ENCODE data around the gene OR51F2. TPM values are rescaled to one million over a fixed set of nuclear protein-coding genes. Genes with fewer than 3 reads are reported as not detected.
"Not testable (repeated sequence)": the region's sequence is repeated elsewhere in the genome, so short reads cannot be mapped to it uniquely, and the experiment has no call there.

The OR51F2 gene
- not detected in 2 replicates for total RNA-seq

DNA sequence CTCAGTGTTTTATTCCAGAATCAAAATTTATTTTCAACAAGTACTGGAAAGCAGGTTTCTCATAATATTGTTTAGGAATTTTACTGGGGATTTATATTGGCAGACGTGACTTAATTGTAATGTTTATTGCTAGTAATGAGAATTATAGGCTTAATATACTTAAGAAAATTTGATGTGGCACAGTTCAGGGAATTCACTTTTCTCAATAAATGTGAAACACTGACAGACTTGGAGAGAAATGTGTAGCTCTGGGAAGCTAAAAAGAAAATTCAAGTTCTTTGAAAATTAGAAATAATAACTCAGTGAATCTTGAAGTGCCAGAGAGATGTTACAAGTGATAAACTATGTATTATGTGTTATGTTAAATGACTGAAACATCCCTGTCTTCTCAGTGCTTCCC lies at the start of gene OR51F2:
TSS of gene OR51F2 (plus strand) at position 301 of the 400 bp plus-strand sequence. CDS start 101 bp downstream, outside the sequence.
- DNase-seq = no peak

DNA sequence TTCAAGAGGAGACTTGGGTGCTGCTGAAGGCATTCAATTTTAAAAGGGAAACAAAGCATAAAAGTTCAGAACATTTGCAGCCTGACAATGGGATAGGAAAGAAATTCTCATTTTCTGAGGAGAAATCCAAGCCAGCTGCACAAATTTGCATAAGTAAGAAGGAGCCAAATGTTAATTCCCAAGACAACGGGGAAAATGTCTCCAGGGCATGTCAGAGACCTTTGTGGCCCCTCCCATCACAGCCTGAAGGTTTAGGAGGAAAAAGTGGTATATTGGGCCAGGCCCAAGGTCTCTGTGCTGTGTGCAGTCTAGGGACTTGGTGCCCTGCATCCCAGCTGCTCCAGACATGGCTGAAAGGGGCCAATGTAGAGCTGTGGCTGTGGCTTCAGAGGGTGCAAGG lies 38.7 kb upstream of the OR51F2 start:
- no peak for DNase-seq

DNA sequence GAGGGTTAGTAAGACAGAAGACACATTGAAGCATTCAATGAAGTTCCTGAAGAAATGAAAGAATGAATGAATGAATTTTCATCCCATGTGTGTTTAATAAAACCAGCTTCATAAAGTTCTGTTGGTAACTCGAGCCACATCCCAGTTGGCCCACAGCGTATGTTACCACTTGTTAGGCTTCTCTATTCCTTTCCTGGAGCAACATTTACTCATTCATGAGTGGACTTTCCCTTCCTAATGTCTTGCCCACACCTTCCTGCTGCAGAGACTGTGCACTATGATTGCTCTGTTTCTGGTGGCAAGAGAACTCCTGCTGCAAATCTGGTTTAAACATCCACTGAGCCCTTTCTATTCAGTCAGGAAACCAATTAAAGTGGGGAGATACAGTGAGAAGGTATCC lies 23.9 kb upstream of the OR51F2 start:
- no peak for DNase-seq

- DNase-seq = no peak
These were observed 22.5 kb upstream of the OR51F2 start for GRCh38 chr11:4798427-4799183.

DNA sequence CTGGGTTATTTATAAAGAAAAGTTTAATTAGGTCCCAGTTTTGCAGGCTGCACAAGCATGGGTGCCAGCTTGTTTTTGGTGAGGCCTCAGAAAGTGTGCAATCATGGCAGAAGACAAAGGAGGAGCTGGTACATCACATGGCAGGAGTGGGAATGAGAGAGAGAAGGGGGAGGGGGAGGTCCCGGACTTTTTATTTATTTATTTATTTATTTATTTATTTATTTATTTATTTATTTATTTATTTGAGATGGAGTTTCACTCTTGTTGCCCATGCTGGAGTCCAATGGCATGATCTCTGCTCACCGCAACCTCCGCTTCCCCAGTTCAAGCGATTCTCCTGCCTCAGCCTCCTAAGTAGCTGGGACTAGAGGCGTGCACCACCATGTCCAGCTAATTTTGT lies 19.8 kb upstream of the OR51F2 start:
- DNase-seq = not testable (repeated sequence)

DNA sequence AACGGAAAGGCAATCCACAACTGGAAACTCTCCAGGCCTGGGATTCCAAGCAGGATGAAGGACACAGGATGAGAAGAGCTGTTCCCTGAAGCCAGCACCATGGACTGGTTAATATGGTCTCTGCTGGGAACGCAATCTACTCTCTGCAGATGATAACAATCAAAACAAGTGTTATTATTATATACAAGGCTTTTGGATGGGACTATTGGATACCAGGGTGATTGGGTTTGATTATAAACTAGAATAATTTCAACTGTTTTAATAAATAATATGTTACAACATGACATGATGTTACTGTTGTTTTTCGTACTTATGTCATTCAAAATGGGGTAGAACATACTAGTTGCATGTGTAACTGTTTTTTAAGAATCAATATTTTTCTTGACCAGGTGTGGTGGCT lies 16.8 kb upstream of the OR51F2 start, which contains the start of gene OR52R1:
TSS of gene OR52R1 (minus strand) at position 101 of the 400 bp plus-strand sequence. CDS start at position 101, 0 bp downstream.
- DNase-seq = no peak

DNA sequence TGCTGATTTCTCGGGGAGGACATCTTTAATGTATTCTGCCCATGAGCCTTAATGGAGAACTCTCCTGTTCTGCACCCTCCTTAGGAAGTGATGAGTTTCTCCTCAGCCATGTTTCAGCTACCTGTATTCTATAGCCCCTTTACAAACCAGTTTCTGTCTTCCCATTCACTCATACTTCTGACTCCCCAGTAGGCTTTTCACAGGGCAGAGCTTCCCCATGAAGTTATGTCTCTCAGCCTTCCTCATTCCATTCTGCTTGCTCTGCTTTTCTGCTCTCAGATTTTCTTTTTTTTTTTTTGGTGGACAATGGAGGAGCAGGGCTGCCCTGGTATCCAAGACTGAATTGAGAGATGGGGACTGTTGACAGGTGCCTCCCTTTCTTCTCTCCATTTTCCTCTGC lies 12.6 kb upstream of the OR51F2 start:
- DNase-seq = no peak

GRCh38 chr11:4809246-4809645 lies 11.9 kb upstream of the OR51F2 start:
- DNase-seq = no peak

- DNase-seq = no peak
These were observed 4.0 kb downstream of the OR51F2 start for GRCh38 chr11:4825132-4825531.

DNA sequence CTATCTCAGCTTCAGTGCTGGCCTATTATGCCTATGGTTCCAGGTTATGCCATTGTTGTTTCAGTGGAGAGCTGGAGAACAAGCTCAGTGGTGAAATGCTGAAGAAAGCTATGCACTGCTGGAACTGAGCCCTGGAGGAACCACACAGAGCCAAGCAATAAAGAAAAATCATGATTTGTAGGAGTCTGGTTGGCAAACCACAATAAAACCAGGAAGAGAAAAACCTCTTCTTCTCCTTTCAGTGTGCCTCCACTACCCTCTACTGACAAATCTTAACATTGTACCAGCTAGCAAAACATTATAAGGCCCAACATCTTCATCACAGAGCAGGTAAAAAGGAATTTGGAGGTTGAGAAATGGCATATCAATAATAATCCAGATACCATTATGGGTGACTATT lies 5.3 kb downstream of the OR51F2 start:
- DNase-seq = no peak

DNA sequence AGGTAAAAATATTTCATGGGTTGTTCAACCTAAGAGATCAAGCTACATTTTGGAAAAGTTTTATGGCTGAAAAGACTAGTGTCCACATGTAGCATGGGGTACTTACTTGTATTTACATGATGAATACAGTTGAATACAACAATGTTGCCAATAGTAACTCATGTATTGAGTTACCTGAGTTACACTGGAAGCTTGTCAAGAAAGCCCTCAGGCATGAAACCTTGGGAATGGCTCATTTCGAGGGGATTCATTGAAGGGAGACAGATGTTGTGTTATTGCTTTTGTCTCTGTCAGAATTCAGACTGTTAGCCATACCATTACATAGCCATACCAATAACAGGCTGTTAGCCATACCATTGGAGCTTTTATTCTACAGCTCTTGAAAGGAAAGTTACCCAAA lies 9.2 kb downstream of the OR51F2 start:
- DNase-seq = no peak

- no peak for DNase-seq
These were observed 9.8 kb downstream of the OR51F2 start for GRCh38 chr11:4830909-4831308.

DNA sequence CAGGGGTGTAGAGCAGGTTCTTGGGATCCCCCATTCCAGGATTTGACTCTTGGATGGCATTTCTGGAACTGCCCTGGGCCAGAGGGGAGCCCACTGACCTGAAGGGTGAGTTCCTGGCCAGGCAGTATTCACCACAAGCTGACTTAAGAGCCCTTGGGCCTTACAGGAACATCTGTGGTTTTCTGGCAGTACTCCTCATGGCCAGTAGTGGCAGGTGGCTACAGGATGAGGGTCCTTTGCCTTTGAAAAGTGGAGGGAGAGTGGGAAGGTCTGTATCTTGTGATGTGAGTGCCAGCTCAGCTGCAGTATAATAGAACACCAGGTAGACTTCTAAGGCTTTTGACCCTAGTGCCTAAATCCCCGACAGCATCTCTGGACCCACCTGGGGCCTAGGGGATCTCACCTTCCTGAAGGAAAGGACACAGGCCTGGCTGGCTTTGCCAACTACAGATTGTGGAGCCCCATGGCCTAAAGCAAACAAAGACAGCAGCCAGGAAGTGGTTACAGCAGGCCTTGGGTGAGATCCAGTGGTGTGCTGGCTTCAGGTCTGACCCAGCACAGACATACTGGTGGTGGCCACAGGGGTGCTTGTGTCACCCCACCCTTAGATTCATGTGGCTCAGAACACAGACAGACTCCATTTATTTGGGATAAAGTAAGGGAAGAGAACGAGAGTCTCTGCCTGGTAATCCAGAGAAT lies 18.9 kb downstream of the OR51F2 start:
- DNase-seq = no peak

DNA sequence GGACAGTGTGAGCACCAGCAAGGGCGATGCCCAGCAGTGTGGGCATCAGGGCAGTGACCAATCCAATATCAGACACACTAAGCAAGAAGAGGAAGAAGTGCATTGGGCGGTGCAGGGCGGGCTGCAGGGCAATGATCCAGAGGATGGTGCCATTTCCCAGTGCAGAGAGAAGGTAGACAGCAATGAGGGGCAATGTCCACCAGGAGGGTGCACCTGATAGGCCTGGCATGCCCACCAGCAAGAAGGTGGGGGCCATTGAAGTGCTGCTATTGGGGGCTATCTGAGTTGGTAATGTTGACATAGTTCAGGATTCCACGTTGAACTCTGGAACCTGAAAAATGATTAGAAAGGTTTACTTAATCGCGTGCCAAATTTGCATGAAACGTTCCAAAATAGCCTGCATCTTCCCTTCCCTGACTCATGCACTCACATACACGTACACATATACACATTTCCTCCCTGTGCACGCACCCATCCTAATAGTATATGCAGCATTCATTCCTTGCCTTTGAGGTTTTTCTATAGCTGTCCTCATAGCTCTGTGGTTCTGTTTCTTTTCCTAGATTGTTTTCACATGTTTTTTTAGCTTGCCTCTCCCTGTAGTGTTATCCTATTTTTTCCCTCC lies 27.9 kb downstream of the OR51F2 start, which contains the start of gene OR51S1:
TSS of gene OR51S1 (minus strand) at position 301 of the 625 bp plus-strand sequence. CDS start at position 301, 0 bp downstream.
- no peak for DNase-seq

DNA sequence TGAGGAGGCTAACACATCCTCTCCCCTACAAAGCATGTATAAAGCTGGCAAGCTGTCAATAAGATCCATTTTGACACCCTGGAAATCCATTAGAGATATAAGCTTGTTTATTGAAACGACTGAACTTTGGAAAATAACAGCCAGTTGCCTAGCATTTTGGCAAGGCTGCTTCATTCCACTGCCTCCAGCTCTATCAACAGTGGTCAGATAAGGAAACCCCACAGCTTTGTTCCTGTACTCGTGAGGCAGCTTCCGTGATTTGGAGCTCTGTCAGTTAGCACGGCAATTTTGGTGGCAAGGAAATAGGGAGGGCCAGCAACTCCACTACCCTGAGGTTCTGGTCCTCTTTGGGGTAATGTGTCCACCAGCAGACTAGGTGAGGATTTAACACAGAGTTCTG lies 29.9 kb downstream of the OR51F2 start:
- DNase-seq = no peak

- DNase-seq = not testable (repeated sequence)
These were observed 33.2 kb downstream of the OR51F2 start for GRCh38 chr11:4854286-4854685.

DNA sequence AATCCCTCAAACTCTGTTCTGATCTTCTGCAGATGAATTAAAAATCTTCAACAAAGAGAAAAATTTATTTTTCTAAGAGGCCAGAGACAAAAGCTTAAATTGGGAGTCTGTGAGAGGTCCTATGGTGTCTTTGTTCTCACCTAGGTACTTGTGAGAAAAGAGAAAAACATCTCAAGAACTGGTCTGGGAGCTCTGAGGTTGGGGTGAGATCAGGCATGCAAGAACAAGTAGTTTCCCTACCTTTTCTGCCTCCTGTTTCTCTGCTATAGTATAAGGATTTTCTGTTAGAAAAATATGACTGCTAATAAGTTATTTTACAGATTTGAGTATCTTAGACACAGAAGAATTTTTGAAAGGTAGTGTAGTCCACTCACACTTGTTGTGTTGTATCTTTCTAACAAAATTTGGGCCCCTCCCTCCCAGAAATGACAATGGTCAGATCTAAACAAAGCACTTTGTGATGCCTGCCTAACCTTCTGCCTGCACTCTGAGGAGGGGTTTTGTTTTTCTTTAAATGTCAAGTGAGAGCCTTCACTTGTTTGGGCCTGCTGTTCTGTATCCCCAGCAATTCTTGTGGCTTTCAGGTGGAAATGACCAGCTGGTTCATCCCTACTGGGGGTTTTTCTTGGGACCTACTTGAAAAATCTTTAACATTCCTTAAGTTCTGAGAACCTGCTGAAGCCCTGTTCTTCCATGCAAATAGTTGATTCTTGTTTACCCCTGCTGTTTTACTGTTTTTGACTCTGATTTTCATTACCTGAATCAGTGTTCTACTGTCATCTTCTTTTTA lies 41.5 kb downstream of the OR51F2 start:
- no peak for DNase-seq

GRCh38 chr11:4863876-4864275 lies 42.8 kb downstream of the OR51F2 start:
- no peak for DNase-seq

- no peak for DNase-seq
These were observed 44.7 kb downstream of the OR51F2 start for GRCh38 chr11:4865855-4866254.
